ENCODE results near the gene WWC2.

GRCh38 chr4:183205709-183206108, 106.7 kb downstream of the WWC2 start:
- TF ChIP-seq CTCF (IDR thresholded peaks at IDR 0.05; ENCODE audit: low read depth, low read length, poor library complexity, severe bottlenecking) = no peak
- TF ChIP-seq EZH2phosphoT487 (IDR thresholded peaks at IDR 0.05; ENCODE audit: borderline replicate concordance, low read length) = no peak

Measured in DOHH2 (cell line).